Liver (tissue), 3 donors: ENCODE data around the gene RIMOC1.

Experiments used
- CTCF ChIP-seq: fragments of 150-350 bp; IDR thresholded peaks from 2 replicates; pipeline ENCODE4 v1.5.1; 2017; ENCODE audit warnings: improper control_type of control experiment, low read depth, low read length; ENCODE audit not compliant: missing input control
- GABPA ChIP-seq, 2 donors: IDR thresholded peaks in 1 of 2; conservative IDR thresholded peaks in 1 of 2; 2 replicates each; pipeline ENCODE4 v1.6.1; 2016; ENCODE audit warnings: antibody characterized with exemption in 2 of 2, mild to moderate bottlenecking in 1 of 2, moderate library complexity in 1 of 2
- RAD21 ChIP-seq, 2 donors: IDR thresholded peaks; 2 replicates each; pipeline ENCODE4 v1.6.1; 2016; ENCODE audit warnings: antibody characterized with exemption in 2 of 2, mild to moderate bottlenecking in 2 of 2
- RXRA ChIP-seq, 2 donors: IDR thresholded peaks; 2 replicates each; pipeline ENCODE4 v1.6.1; 2017 to 2018; ENCODE audit warnings: antibody characterized with exemption in 2 of 2, mild to moderate bottlenecking in 1 of 2
- SP1 ChIP-seq: IDR thresholded peaks from 2 replicates; pipeline ENCODE4 v1.6.1; 2018; ENCODE audit warnings: antibody characterized with exemption, mild to moderate bottlenecking
- donor health status: healthy.
- donor health status: healthy.

DNA sequence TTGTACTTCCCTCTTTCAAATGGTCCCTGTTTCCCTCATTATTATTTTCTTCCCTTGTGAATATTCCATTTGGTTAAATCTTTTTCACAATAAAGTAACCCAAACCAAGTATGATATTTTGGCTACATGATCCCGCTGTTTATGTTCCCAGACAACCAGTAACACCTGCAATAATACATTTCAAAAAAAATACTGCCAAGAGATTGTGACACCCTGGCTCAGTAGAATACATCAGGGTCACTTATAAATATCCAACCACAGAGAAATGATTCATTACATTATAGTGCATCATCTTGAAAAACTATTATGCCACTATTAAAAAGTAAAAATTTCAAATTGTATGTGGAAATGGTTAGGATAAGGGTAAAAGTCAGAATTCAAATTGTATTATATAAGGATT, 26.7 kb upstream of the RIMOC1 start:
- TF ChIP-seq CTCF, result no peak
- no peak for TF ChIP-seq SP1
- no peak for TF ChIP-seq GABPA (IDR thresholded peaks at IDR 0.05 in 1 of 2, conservative IDR thresholded peaks at IDR 0.05 in 1 of 2)
- no peak for TF ChIP-seq RAD21 (IDR thresholded peaks at IDR 0.05)
- no peak for TF ChIP-seq RXRA (IDR thresholded peaks at IDR 0.05)
